ENCODE data around the gene CASTOR2. TPM values are rescaled to one million over a fixed set of nuclear protein-coding genes. Genes with fewer than 3 reads are reported as not detected.
A peak's percentile ranks its signal among the peaks of the same experiment; 100 is the strongest.

The CASTOR2 gene
- total RNA-seq, 4 donors from 2014 or later, result 9.6 to 17.7 (median 13.3) TPM

DNA sequence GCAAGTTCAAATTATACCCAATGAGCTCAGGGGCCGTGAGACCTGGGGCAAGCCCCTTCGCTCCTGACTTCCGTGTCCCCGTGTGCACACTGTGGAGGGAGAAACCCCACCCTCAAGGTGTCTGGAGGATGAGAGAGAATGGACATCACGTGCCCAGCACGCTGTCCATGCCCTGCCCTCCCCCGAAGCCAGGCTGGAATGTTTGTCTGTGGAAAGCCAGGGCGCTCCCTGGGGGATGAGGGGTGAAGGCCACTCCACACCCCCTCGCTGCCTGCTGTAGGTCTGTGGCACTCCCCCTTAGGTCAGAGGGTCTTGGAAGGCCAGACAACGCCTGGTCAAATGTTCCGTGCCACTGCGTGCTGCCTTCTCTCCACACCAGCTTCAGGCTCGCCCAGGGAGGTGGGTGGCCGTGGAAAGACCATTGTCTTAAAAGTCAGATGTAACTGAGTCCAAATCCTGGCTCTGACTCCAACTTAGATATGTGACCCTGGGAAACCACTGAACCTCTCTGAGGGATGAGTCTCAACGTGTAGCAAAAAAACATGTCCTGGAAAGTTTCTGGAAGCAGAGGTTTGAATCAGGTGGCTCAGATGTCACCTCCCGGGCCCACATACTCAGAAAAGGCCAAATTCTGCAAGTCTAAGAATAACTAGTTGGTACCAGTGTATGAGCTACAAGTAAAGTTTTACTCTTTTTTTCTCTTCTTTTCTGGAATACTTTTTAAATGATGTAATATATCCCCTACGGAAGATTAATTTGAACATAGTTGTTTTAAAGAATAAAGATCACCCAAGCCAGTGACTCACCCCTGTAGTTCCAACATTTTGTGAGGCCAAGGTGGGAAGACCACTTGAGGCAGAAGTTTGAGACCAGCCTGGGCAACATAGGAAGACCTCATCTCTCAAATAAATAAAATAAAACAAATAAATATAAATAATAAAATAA is 84.2 kb downstream of the CASTOR2 start:
- Histone ChIP-seq H3K27me3 (no peaks in the 10 kb centered on the region), H3K27ac (peak overlapping the region in 2 of 4 donors; percentile 9 to 56), H3K9me3 (no peaks in the 10 kb centered on the region), H3K4me3 (no peak overlapping the region), H3K36me3 (peaks cover 0 to 86% (median 18%) of the 10 kb centered on the region in 3 donors), H3K4me1 (peaks cover 0 to 22% (median 0%) of the 10 kb centered on the region in 4 donors)
- no peak for TF ChIP-seq EP300 (IDR thresholded peaks at IDR 0.05)
- TF ChIP-seq, protein P1, sequence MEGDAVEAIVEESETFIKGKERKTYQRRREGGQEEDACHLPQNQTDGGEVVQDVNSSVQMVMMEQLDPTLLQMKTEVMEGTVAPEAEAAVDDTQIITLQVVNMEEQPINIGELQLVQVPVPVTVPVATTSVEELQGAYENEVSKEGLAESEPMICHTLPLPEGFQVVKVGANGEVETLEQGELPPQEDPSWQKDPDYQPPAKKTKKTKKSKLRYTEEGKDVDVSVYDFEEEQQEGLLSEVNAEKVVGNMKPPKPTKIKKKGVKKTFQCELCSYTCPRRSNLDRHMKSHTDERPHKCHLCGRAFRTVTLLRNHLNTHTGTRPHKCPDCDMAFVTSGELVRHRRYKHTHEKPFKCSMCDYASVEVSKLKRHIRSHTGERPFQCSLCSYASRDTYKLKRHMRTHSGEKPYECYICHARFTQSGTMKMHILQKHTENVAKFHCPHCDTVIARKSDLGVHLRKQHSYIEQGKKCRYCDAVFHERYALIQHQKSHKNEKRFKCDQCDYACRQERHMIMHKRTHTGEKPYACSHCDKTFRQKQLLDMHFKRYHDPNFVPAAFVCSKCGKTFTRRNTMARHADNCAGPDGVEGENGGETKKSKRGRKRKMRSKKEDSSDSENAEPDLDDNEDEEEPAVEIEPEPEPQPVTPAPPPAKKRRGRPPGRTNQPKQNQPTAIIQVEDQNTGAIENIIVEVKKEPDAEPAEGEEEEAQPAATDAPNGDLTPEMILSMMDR (IDR thresholded peaks at IDR 0.05), result no peak
- no peak for TF ChIP-seq POLR2A (IDR thresholded peaks at IDR 0.05)
- 61 to 73% methylated on average over 13 to 17 of the region's 17 CpGs for WGBS, 2 donors
- DNase-seq (ENCODE audit: low spot score in 2 of 2), result no peak

DNA sequence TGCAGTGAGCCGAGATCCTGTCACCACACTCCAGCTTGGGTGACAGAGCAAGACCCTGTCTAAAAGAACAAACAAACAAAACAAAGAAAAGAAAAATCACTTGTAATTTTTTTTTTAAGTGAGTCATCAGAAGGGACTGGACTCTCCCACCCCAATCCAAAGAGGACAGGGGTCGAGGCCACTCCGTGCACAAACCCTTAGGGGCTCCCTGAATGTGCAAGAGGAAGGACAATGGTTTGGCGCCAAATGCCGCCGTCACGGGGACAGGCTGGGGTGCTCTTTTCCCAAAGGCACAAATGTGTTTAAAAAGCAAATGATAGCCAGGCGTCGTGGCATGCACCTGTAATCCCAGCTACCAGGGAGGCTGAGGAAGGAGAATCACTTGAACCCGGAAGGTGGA is 85.3 kb downstream of the CASTOR2 start:
- Histone ChIP-seq H3K36me3 (peaks cover 0 to 86% (median 29%) of the 10 kb centered on the region in 3 donors), H3K27ac (no peak overlapping the region), H3K4me3 (no peak overlapping the region), H3K27me3 (no peaks in the 10 kb centered on the region), H3K4me1 (peaks cover 0 to 22% (median 0%) of the 10 kb centered on the region in 4 donors), H3K9me3 (no peaks in the 10 kb centered on the region)
- no peak for DNase-seq (ENCODE audit: low spot score in 2 of 2)
- 79 to 82% methylated on average over 10 of the region's 10 CpGs for WGBS, 2 donors
- TF ChIP-seq, protein P1 (IDR thresholded peaks at IDR 0.05), result no peak
- TF ChIP-seq POLR2A (IDR thresholded peaks at IDR 0.05), result no peak
- no peak for TF ChIP-seq EP300 (IDR thresholded peaks at IDR 0.05)

DNA sequence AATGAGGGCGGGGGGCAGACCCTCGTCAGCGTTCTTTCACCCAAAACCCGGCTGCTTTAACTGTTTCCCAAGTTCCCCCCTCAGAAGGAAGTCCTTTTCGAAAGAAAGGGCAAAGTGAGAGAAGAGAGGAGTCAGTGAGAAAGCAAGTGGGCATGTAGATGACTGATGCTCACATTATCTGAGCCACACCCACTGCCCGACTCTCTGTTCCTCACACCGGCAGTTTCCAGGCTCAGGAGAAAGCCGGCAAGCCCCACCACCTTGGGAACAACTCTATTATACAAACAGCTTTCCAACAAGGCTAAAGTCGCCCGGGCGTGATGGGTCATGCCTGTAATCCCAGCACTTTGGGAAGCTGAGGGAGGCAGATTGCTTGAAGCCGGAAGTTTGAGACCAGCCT is 86.0 kb downstream of the CASTOR2 start:
- DNase-seq (ENCODE audit: low spot score in 2 of 2), result no peak

DNA sequence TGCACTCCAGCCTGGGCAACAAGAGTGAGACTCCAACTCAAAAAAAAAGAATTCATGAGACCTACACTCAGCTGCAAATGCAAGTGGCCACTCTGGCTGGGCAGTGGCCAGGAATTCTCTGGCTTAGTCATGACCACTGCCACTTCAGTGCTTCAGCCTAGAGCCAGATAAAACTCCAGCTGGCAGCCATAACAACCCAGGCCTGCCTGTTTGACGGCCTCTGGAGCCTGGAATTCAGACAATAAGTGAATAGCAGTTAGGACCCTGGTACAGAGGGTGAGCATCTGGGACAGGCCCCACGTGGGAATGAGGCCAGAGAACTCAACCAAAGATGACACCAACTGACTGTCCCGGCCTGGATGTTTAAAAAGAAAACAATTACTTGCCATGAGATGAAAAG is 90.2 kb downstream of the CASTOR2 start:
- Histone ChIP-seq H3K27me3 (no peaks in the 10 kb centered on the region), H3K4me1 (peaks cover 0 to 26% (median 6%) of the 10 kb centered on the region in 4 donors), H3K27ac (peak overlapping the region in 2 of 4 donors; percentile 67 to 68), H3K9me3 (no peaks in the 10 kb centered on the region), H3K36me3 (peaks cover 3 to 98% (median 38%) of the 10 kb centered on the region in 3 donors), H3K4me3 (no peak overlapping the region)
- TF ChIP-seq, protein P1 (IDR thresholded peaks at IDR 0.05), result no peak
- TF ChIP-seq EP300 (IDR thresholded peaks at IDR 0.05), result no peak
- no peak for DNase-seq (ENCODE audit: low spot score in 2 of 2)
- 44 to 59% methylated on average over 3 of the region's 3 CpGs for WGBS, 2 donors

More for the DNA sequence above, 86.0 kb downstream of the CASTOR2 start:
- peaks cover 0 to 25% (median 0%) of the 10 kb centered on the region in 4 donors for H3K4me1 ChIP-seq
- H3K27me3 ChIP-seq, result no peaks in the 10 kb centered on the region
- H3K27ac ChIP-seq, result no peak overlapping the region
- H3K36me3 ChIP-seq, result peaks cover 0 to 86% (median 33%) of the 10 kb centered on the region in 3 donors
- no peak overlapping the region for H3K4me3 ChIP-seq
- 87 to 92% methylated on average over 12 of the region's 12 CpGs for WGBS, 2 donors
- H3K9me3 ChIP-seq, result no peaks in the 10 kb centered on the region
- TF ChIP-seq POLR2A (IDR thresholded peaks at IDR 0.05), result no peak
- TF ChIP-seq, protein P1 (IDR thresholded peaks at IDR 0.05), result no peak
- TF ChIP-seq EP300 (IDR thresholded peaks at IDR 0.05), result no peak

DNA sequence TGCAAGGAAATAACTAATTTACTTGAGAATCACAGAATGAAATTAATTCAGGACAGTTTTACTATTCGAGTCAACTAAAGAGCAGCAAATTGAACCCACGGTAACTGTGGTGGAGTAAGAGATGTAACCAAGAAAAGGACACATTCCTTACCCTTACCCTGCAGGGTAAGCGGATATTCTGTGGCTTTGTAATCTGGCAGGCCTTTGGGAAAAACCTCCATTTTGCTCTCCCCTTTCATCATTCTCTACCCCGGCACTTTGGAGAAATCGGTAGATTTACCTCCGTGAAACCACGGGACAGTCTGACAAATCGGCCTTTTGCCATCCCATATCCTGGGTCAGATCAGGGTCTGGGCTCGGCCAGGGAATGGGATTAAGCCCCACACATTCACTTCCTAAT is 90.7 kb downstream of the CASTOR2 start:
- Histone ChIP-seq H3K9me3 (no peaks in the 10 kb centered on the region), H3K27me3 (no peaks in the 10 kb centered on the region), H3K27ac (peak overlapping the region in 2 of 4 donors; percentile 68 to 76), H3K4me3 (no peak overlapping the region), H3K36me3 (peaks cover 3 to 98% (median 38%) of the 10 kb centered on the region in 3 donors), H3K4me1 (peaks cover 0 to 26% (median 6%) of the 10 kb centered on the region in 4 donors)
- WGBS, 2 donors, result 89 to 93% methylated on average over 9 of the region's 9 CpGs
- TF ChIP-seq, protein P1 (IDR thresholded peaks at IDR 0.05), result no peak
- no peak for TF ChIP-seq POLR2A (IDR thresholded peaks at IDR 0.05)
- no peak for DNase-seq (ENCODE audit: low spot score in 2 of 2)

Data from tibial nerve (tissue), 4 donors.